K562 (cell line): ENCODE measurements around the gene DRC3. TPM values are rescaled to one million over a fixed set of nuclear protein-coding genes. Genes with fewer than 3 reads are reported as not detected.

Experiments used
- CCNT2 ChIP-seq: IDR thresholded peaks from 2 replicates; pipeline ENCODE4 v1.6.1; 2011; ENCODE audit warnings: borderline replicate concordance, low read depth, mild to moderate bottlenecking, moderate library complexity, mixed read lengths, low read length; ENCODE audit not compliant: insufficient read length; ENCODE audit errors: extremely low read depth
- DIDO1 ChIP-seq: fragments of 450-650 bp; IDR thresholded peaks from 2 replicates; pipeline ENCODE4 v1.6.1; 2016; ENCODE audit warnings: low read depth, missing biosample characterization, missing genetic modification characterization
- EHMT2 ChIP-seq: fragments of 450-650 bp; IDR thresholded peaks from 2 replicates; pipeline ENCODE4 v1.6.1; 2018; ENCODE audit warnings: antibody characterized with exemption
- ERF ChIP-seq: fragments of 450-650 bp; formaldehyde crosslinking; IDR thresholded peaks from 2 replicates; pipeline ENCODE4 v1.4.0; 2020; ENCODE audit warnings: mild to moderate bottlenecking, mixed read lengths
- ETV1 ChIP-seq: fragments of 450-650 bp; conservative IDR thresholded peaks from 2 replicates; pipeline ENCODE4 v1.6.1; 2016; ENCODE audit warnings: missing genetic modification characterization, control low read depth, low read depth, missing compliant biosample characterization
- EZH2 ChIP-seq: IDR thresholded peaks from 2 replicates; pipeline ENCODE4 v1.6.1; 2012; ENCODE audit warnings: low read depth, mild to moderate bottlenecking, inconsistent platforms, low read length, borderline replicate concordance
- FOXP4 ChIP-seq: sonication (generic); formaldehyde crosslinking; IDR thresholded peaks from 2 replicates; pipeline ENCODE4 v1.8.0; 2022; ENCODE audit warnings: mild to moderate bottlenecking, missing genetic modification reagents, borderline replicate concordance
- KHSRP ChIP-seq: fragments of 450-650 bp; IDR thresholded peaks from 2 replicates; pipeline ENCODE4 v1.6.1; 2017
- KLF1 ChIP-seq: fragments of 450-650 bp; IDR thresholded peaks from 2 replicates; pipeline ENCODE4 v1.6.1; 2016; ENCODE audit warnings: missing genetic modification characterization, missing compliant biosample characterization
- MAFG ChIP-seq: fragments of 450-650 bp; conservative IDR thresholded peaks from 2 replicates; pipeline ENCODE4 v1.6.1; 2016; ENCODE audit warnings: missing genetic modification characterization, missing compliant biosample characterization
- NR2C1 ChIP-seq, 2 experiments: fragments of 450-650 bp; IDR thresholded peaks; 2 replicates each; pipeline ENCODE4 v1.6.1; 2017; ENCODE audit warnings: mild to moderate bottlenecking in 2 of 2, antibody characterized with exemption in 1 of 2, inconsistent platforms in 1 of 2, missing compliant biosample characterization in 1 of 2, missing genetic modification characterization in 1 of 2
- PCBP1 ChIP-seq: fragments of 200-400 bp; formaldehyde crosslinking; IDR thresholded peaks from 2 replicates; pipeline ENCODE4 v1.6.1; 2018; ENCODE audit warnings: mild to moderate bottlenecking, low read depth, low read length; ENCODE audit not compliant: poor library complexity, severe bottlenecking
- THRAP3 ChIP-seq: fragments of 450-650 bp; IDR thresholded peaks from 2 replicates; pipeline ENCODE4 v1.6.1; 2016; ENCODE audit warnings: mild to moderate bottlenecking, inconsistent platforms, borderline replicate concordance
- ZBED1 ChIP-seq: IDR thresholded peaks from 2 replicates; pipeline ENCODE4 v1.6.1; 2014
- ZNF121 ChIP-seq: sonication (generic); formaldehyde crosslinking; conservative IDR thresholded peaks from 2 replicates; pipeline ENCODE4 v1.8.0; 2022; ENCODE audit warnings: missing genetic modification reagents
- ZNF184 ChIP-seq: sonication (generic); formaldehyde crosslinking; IDR thresholded peaks from 2 replicates; pipeline ENCODE4 v1.5.0; 2020; ENCODE audit warnings: missing genetic modification reagents
- ZNF224 ChIP-seq: sonication (generic); formaldehyde crosslinking; IDR thresholded peaks from 2 replicates; pipeline ENCODE4 v1.8.0; 2022; ENCODE audit warnings: mild to moderate bottlenecking, missing genetic modification reagents
- ZNF263 ChIP-seq: sonication (generic); formaldehyde crosslinking; IDR thresholded peaks from 2 replicates; pipeline ENCODE4 v1.8.0; 2022; ENCODE audit warnings: mild to moderate bottlenecking, missing genetic modification reagents, borderline replicate concordance
- ZNF384 ChIP-seq: IDR thresholded peaks from 2 replicates; pipeline ENCODE4 v1.6.1; 2012; ENCODE audit warnings: low read depth, low read length, improper control_type of control experiment
- ZNF436 ChIP-seq: fragments of 250-450, 450-650 bp; sonication (Bioruptor Pico); formaldehyde crosslinking; IDR thresholded peaks from 2 replicates; pipeline ENCODE4 v1.7.0; 2020; ENCODE audit warnings: mild to moderate bottlenecking
- ZNF77 ChIP-seq: fragments of 250-450 bp; sonication (Bioruptor Pico); IDR thresholded peaks from 2 replicates; pipeline ENCODE4 v1.5.0; 2020
- ZNF785 ChIP-seq: fragments of 250-450 bp; sonication (Bioruptor Pico); IDR thresholded peaks from 2 replicates; pipeline ENCODE4 v1.4.0; 2020; ENCODE audit warnings: mild to moderate bottlenecking
- polyA plus RNA-seq, 8 experiments: library from polyadenylated mRNA; depleted of rRNA in 4 of 8; stranded (reverse) in 5 of 8; unstranded in 3 of 8; fragments of >200 nt; fragmentation: Nextera tagmentation in 2 of 8; fragmentation: Illumina TruSeq in 1 of 8; extraction: Ambion mirVana in 2 of 8; extraction: Trizol in 1 of 8; gene quantifications; 2 replicates each; pipeline versions ENCODE4 v1.2.1 to v1.2.3, GENCODE V29; 2011 to 2014; ENCODE audit warnings: inconsistent platforms in 1 of 8, missing spikeins in 1 of 8
- total RNA-seq, 7 experiments: library from RNA; depleted of rRNA in 6 of 7; stranded (reverse); fragments of >200 nt in 6 of 7; fragmentation: Illumina TruSeq in 2 of 7; extraction: Trizol in 2 of 7; gene quantifications; 2 replicates each; pipeline versions ENCODE4 v1.2.1 to v1.2.3, GENCODE V29; 2011 to 2021; ENCODE audit warnings: low replicate concordance in 1 of 7
- TF ChIP-seq, protein P1 (sequence below), 2 experiments: IDR thresholded peaks in 1 of 2; conservative IDR thresholded peaks in 1 of 2; 2 replicates each; pipeline ENCODE4 v1.6.1; 2016; ENCODE audit warnings: low read depth in 2 of 2, mild to moderate bottlenecking in 1 of 2, missing compliant biosample characterization in 1 of 2, missing genetic modification characterization in 1 of 2, moderate library complexity in 1 of 2
- TF ChIP-seq, protein P2 (sequence below): fragments of 250-450 bp; sonication (Bioruptor Pico); IDR thresholded peaks from 2 replicates; pipeline ENCODE4 v1.5.0; 2020; ENCODE audit warnings: mild to moderate bottlenecking

DRC3 gene
- total and polyA plus RNA-seq, 9 of the 15 experiments (the other 6 are each of a cell fraction or from before 2014, with no cell fraction given): 0.10 to 0.84 (median 0.30) TPM; not detected in 3

DNA sequence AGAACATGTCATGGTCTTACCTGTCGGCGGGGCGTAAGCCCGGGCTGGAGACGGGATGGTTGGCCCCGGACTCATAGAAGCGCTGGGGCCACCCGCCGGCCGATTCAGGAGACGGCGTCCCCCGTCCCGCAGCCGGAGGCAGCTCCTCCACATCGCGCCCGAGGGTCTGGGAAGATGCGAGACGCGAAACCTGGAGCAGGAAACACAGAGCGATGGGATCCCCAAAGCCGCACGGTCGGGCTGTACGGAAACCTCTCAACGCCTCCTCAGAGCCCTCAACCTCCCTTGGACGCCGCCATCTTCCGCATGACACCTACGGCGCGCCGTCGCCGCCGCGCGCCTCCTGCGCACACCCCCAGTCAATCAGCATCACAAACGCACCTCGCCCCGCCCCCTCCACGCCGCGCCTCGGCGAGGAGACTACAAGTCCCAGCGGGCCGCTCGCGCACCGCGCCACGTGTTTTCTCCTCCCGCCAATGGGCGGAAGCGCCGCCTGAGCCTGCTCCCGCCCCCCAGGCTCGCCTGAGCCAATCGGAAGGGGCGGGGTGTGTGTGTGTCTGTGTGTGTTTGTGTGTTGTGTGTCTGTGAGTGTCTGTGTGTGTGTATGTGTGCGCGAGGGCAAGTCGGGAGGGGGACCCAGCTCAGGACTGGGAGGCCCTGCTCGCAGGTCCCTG lies 66.3 kb downstream of the DRC3 start, which contains the start of the genes ATPAF2 and GID4 (continued):
- TF ChIP-seq FOXP4 (CRISPR knock-in tag): no peak
- peak; percentile 49 for TF ChIP-seq CCNT2
- no peak for TF ChIP-seq MAFG (tag)
- TF ChIP-seq ZNF384: no peak
- TF ChIP-seq ZNF184 (CRISPR knock-in tag): no peak
- TF ChIP-seq PCBP1: peak; percentile 78
- no peak for TF ChIP-seq KHSRP
- TF ChIP-seq ZNF263 (CRISPR knock-in tag): no peak
- TF ChIP-seq ZNF121 (CRISPR knock-in tag): no peak
- TF ChIP-seq ZBED1: no peak
- TF ChIP-seq ETV1 (tag): no peak
- peak; percentile 75; the same call in 1 of the 2 replicates for TF ChIP-seq EHMT2
- TF ChIP-seq, protein P1, sequence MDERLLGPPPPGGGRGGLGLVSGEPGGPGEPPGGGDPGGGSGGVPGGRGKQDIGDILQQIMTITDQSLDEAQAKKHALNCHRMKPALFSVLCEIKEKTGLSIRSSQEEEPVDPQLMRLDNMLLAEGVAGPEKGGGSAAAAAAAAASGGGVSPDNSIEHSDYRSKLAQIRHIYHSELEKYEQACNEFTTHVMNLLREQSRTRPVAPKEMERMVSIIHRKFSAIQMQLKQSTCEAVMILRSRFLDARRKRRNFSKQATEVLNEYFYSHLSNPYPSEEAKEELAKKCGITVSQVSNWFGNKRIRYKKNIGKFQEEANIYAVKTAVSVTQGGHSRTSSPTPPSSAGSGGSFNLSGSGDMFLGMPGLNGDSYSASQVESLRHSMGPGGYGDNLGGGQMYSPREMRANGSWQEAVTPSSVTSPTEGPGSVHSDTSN (CRISPR knock-in tag; IDR thresholded peaks at IDR 0.05; ENCODE audit: low read depth): peak; percentile 66
- TF ChIP-seq, protein P1 (tag; conservative IDR thresholded peaks at IDR 0.05; ENCODE audit: low read depth): peak; percentile 84
- 0 out of 2 replicates have a peak, but pooled peaks have one; percentile 2 for TF ChIP-seq DIDO1 (tag)
- no peak for TF ChIP-seq KLF1 (tag)
- no peak for TF ChIP-seq EZH2
- no peak for TF ChIP-seq ZNF224
- no peak for TF ChIP-seq ZNF77 (CRISPR knock-in tag)
- TF ChIP-seq ERF (CRISPR knock-in tag): no peak
- TF ChIP-seq THRAP3: no peak
- no peak for TF ChIP-seq ZNF436 (CRISPR knock-in tag)
- no peak for TF ChIP-seq NR2C1 (IDR thresholded peaks at IDR 0.05)
- TF ChIP-seq NR2C1 (tag; IDR thresholded peaks at IDR 0.05): no peak
- TF ChIP-seq ZNF785 (CRISPR knock-in tag): no peak
- TF ChIP-seq, protein P2, sequence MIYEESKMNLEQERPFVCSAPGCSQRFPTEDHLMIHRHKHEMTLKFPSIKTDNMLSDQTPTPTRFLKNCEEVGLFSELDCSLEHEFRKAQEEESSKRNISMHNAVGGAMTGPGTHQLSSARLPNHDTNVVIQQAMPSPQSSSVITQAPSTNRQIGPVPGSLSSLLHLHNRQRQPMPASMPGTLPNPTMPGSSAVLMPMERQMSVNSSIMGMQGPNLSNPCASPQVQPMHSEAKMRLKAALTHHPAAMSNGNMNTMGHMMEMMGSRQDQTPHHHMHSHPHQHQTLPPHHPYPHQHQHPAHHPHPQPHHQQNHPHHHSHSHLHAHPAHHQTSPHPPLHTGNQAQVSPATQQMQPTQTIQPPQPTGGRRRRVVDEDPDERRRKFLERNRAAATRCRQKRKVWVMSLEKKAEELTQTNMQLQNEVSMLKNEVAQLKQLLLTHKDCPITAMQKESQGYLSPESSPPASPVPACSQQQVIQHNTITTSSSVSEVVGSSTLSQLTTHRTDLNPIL (CRISPR knock-in tag): no peak
